Suprapubic skin (tissue), 4 donors: ENCODE data around the gene KPNA6. TPM values are rescaled to one million over a fixed set of nuclear protein-coding genes. Genes with fewer than 3 reads are reported as not detected.

Experiments used
- DNase-seq, 2 donors: peaks; one replicate each; pipeline ENCODE4 v3.0.0-alpha.2; 2019; ENCODE audit warnings: low spot score in 2 of 2
- H3K27ac ChIP-seq: fragments of 200-600 bp; sonication (generic); one replicate; pipeline ENCODE4 v1.5.1; 2019
- H3K27me3 ChIP-seq: fragments of 200-600 bp; sonication (generic); one replicate; pipeline ENCODE4 v1.5.1; 2019
- H3K36me3 ChIP-seq: fragments of 200-600 bp; sonication (generic); one replicate; pipeline ENCODE4 v1.5.1; 2019
- H3K4me1 ChIP-seq: fragments of 200-600 bp; sonication (generic); one replicate; pipeline ENCODE4 v1.5.1; 2019
- H3K4me3 ChIP-seq: fragments of 200-600 bp; sonication (generic); one replicate; pipeline ENCODE4 v1.5.1; 2019; ENCODE audit warnings: mild to moderate bottlenecking
- H3K9me3 ChIP-seq: fragments of 200-600 bp; sonication (generic); one replicate; pipeline ENCODE4 v1.5.1; 2019
- CTCF ChIP-seq, 2 donors: fragments of 200-600 bp in 1 of 2; fragments of 450-650 bp in 1 of 2; sonication (generic) in 1 of 2; IDR thresholded peaks; one replicate each; pipeline ENCODE4 v1.5.1; 2016 to 2019; ENCODE audit warnings: antibody characterized with exemption in 2 of 2, mild to moderate bottlenecking in 1 of 2, moderate library complexity in 1 of 2
- EP300 ChIP-seq: sonication (generic); formaldehyde crosslinking; IDR thresholded peaks from one replicate; pipeline ENCODE4 v1.6.1; 2017; ENCODE audit warnings: antibody characterized with exemption
- POLR2A ChIP-seq, 2 donors: fragments of 450-650 bp; IDR thresholded peaks; one replicate each; pipeline ENCODE4 v1.6.1; 2017; ENCODE audit warnings: antibody characterized with exemption in 2 of 2, mild to moderate bottlenecking in 2 of 2, moderate library complexity in 2 of 2
- POLR2AphosphoS5 ChIP-seq, 3 donors: sonication (generic); formaldehyde crosslinking; IDR thresholded peaks; one replicate each; pipeline ENCODE4 v1.6.1; 2017; ENCODE audit warnings: antibody characterized with exemption in 3 of 3
- WGBS: methylation state at CpG from one replicate; pipeline ENCODE4 v1.1.5; 2018; 5-methylcytosine and 5-hydroxymethylcytosine counted together
- total RNA-seq, 4 donors: library from RNA; depleted of rRNA; stranded (reverse); fragments of >200 nt; gene quantifications; one replicate each; pipeline ENCODE4 v1.1.0, GENCODE V29; 2016

The KPNA6 gene
- total RNA-seq, 4 donors from 2014 or later: 42.4 to 52.3 (median 46.5) TPM

GRCh38 chr1:32091176-32091575 is 16.7 kb upstream of the KPNA6 start:
- no peaks in the 10 kb centered on the region for H3K9me3 ChIP-seq
- H3K27ac ChIP-seq: no peak overlapping the region
- no peaks in the 10 kb centered on the region for H3K4me1 ChIP-seq
- no peak overlapping the region for H3K4me3 ChIP-seq
- H3K36me3 ChIP-seq: peaks cover 62% of the 10 kb centered on the region
- 95% methylated on average over 8 of the region's 8 CpGs for WGBS
- TF ChIP-seq CTCF (IDR thresholded peaks at IDR 0.05): no peak
- TF ChIP-seq EP300: no peak
- no peak for TF ChIP-seq POLR2AphosphoS5 (IDR thresholded peaks at IDR 0.05)
- TF ChIP-seq POLR2A (IDR thresholded peaks at IDR 0.05): no peak
- no peaks in the 10 kb centered on the region for H3K27me3 ChIP-seq
- no peak for DNase-seq

- DNase-seq: no peak
- no peaks in the 10 kb centered on the region for H3K9me3 ChIP-seq
- H3K27me3 ChIP-seq: no peaks in the 10 kb centered on the region
- H3K36me3 ChIP-seq: peaks cover 62% of the 10 kb centered on the region
- H3K4me3 ChIP-seq: no peak overlapping the region
- no peak overlapping the region for H3K27ac ChIP-seq
- no peaks in the 10 kb centered on the region for H3K4me1 ChIP-seq
- TF ChIP-seq POLR2AphosphoS5 (IDR thresholded peaks at IDR 0.05) (no peak), CTCF (IDR thresholded peaks at IDR 0.05) (no peak), POLR2A (IDR thresholded peaks at IDR 0.05) (no peak), EP300 (no peak)
- 95% methylated on average over 3 of the region's 15 CpGs for WGBS
Observed at GRCh38 chr1:32091591-32091990, 16.3 kb upstream of the KPNA6 start.

GRCh38 chr1:32094746-32095521 is 12.9 kb upstream of the KPNA6 start:
- no peaks in the 10 kb centered on the region for H3K27me3 ChIP-seq
- H3K4me1 ChIP-seq: no peaks in the 10 kb centered on the region
- no peak for DNase-seq
- no peak overlapping the region for H3K4me3 ChIP-seq
- H3K27ac ChIP-seq: no peak overlapping the region
- no peaks in the 10 kb centered on the region for H3K9me3 ChIP-seq
- peaks cover 79% of the 10 kb centered on the region for H3K36me3 ChIP-seq
- WGBS: 88% methylated on average over 7 of the region's 11 CpGs
- TF ChIP-seq POLR2AphosphoS5 (IDR thresholded peaks at IDR 0.05) (no peak), EP300 (no peak), CTCF (IDR thresholded peaks at IDR 0.05) (no peak), POLR2A (IDR thresholded peaks at IDR 0.05) (no peak)

- TF ChIP-seq CTCF (IDR thresholded peaks at IDR 0.05) (no peak), POLR2AphosphoS5 (IDR thresholded peaks at IDR 0.05) (no peak), POLR2A (IDR thresholded peaks at IDR 0.05) (no peak), EP300 (no peak)
- 82% methylated on average over 4 of the region's 4 CpGs for WGBS
- peaks cover 64% of the 10 kb centered on the region for H3K36me3 ChIP-seq
Observed at GRCh38 chr1:32099426-32099825, 8.4 kb upstream of the KPNA6 start.

GRCh38 chr1:32100359-32100758 is 7.5 kb upstream of the KPNA6 start:
- Histone ChIP-seq H3K4me3 (no peak overlapping the region), H3K4me1 (no peaks in the 10 kb centered on the region), H3K27ac (no peak overlapping the region), H3K9me3 (no peaks in the 10 kb centered on the region), H3K36me3 (peaks cover 56% of the 10 kb centered on the region), H3K27me3 (no peaks in the 10 kb centered on the region)
- DNase-seq: no peak
- TF ChIP-seq POLR2A (IDR thresholded peaks at IDR 0.05) (no peak), CTCF (IDR thresholded peaks at IDR 0.05) (no peak), POLR2AphosphoS5 (IDR thresholded peaks at IDR 0.05) (no peak), EP300 (no peak)
- WGBS: 93% methylated on average over 10 of the region's 10 CpGs

More at GRCh38 chr1:32099426-32099825, 8.4 kb upstream of the KPNA6 start:
- Histone ChIP-seq H3K9me3 (no peaks in the 10 kb centered on the region), H3K4me1 (no peaks in the 10 kb centered on the region), H3K27me3 (no peaks in the 10 kb centered on the region), H3K27ac (no peak overlapping the region), H3K4me3 (no peak overlapping the region)
- DNase-seq: no peak
